Type B pancreatic cell (in vitro differentiated cells): ENCODE results near the gene FAM149A. TPM values are rescaled to one million over a fixed set of nuclear protein-coding genes. Genes with fewer than 3 reads are reported as not detected.
A peak's percentile ranks its signal among the peaks of the same experiment; 100 is the strongest.

Experiments
- DNase-seq: peaks from one replicate; pipeline ENCODE4 v3.0.0; 2021; ENCODE audit warnings: mixed read lengths; ENCODE audit not compliant: unreplicated experiment; ENCODE audit errors: extremely low spot score
- H3K27ac Mint-ChIP-seq: 2 replicates; pipeline ENCODE4 v1.8.0; 2021; ENCODE audit warnings: mild to moderate bottlenecking, mixed read lengths
- H3K27me3 Mint-ChIP-seq: 2 replicates; pipeline ENCODE4 v1.8.0; 2021; ENCODE audit warnings: mixed read lengths
- H3K36me3 Mint-ChIP-seq: 2 replicates; pipeline ENCODE4 v1.8.0; 2021; ENCODE audit warnings: mixed read lengths
- H3K4me1 Mint-ChIP-seq: one replicate; pipeline ENCODE4 v1.8.0; 2021; ENCODE audit warnings: mixed read lengths; ENCODE audit not compliant: unreplicated experiment
- H3K4me3 Mint-ChIP-seq: 2 replicates; pipeline ENCODE4 v1.8.0; 2021; ENCODE audit warnings: mild to moderate bottlenecking, mixed read lengths
- H3K9me3 Mint-ChIP-seq: 2 replicates; pipeline ENCODE4 v1.8.0; 2021; ENCODE audit warnings: mixed read lengths
- total RNA-seq: library from RNA; stranded (reverse); gene quantifications from 2 replicates; pipeline ENCODE4 v1.2.1, GENCODE V29; 2021; ENCODE audit warnings: low replicate concordance
- TF ChIP-seq, protein P1 (sequence below): fragments of 200-600 bp; sonication (generic); conservative IDR thresholded peaks from 2 replicates; pipeline ENCODE4 v1.5.0; 2021; ENCODE audit warnings: antibody characterized with exemption, mild to moderate bottlenecking

Gene FAM149A
- total RNA-seq, 1 donor from 2014 or later, result 9.3 TPM

DNA sequence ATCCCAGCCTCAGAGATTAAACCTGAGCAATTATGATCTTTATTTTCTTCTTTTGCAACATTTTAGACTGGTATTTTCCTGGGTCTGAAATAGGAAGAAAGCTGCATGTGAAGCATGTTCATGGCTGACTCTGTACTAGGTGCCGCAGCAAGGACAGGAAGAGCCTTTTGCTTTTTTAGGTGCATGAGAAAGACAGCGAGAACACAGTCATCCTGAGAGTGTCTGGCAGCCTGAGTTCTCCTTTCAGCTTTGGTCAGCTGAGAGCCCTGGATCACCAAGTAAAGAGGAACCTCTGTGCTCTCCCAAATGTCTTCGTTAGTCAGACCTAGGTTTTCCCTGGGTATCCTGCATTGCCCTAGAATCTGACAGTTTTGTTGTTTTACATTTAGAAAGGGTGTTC is 29.8 kb downstream of the FAM149A start:
- no peak overlapping the region for H3K4me3 Mint-ChIP-seq
- H3K27ac Mint-ChIP-seq, result no peak overlapping the region
- TF ChIP-seq, protein P1, sequence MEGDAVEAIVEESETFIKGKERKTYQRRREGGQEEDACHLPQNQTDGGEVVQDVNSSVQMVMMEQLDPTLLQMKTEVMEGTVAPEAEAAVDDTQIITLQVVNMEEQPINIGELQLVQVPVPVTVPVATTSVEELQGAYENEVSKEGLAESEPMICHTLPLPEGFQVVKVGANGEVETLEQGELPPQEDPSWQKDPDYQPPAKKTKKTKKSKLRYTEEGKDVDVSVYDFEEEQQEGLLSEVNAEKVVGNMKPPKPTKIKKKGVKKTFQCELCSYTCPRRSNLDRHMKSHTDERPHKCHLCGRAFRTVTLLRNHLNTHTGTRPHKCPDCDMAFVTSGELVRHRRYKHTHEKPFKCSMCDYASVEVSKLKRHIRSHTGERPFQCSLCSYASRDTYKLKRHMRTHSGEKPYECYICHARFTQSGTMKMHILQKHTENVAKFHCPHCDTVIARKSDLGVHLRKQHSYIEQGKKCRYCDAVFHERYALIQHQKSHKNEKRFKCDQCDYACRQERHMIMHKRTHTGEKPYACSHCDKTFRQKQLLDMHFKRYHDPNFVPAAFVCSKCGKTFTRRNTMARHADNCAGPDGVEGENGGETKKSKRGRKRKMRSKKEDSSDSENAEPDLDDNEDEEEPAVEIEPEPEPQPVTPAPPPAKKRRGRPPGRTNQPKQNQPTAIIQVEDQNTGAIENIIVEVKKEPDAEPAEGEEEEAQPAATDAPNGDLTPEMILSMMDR, result no peak
- no peaks in the 10 kb centered on the region for H3K36me3 Mint-ChIP-seq
- peaks cover 18% of the 10 kb centered on the region for H3K4me1 Mint-ChIP-seq
- peaks cover 3% of the 10 kb centered on the region for H3K27me3 Mint-ChIP-seq
- no peaks in the 10 kb centered on the region for H3K9me3 Mint-ChIP-seq
- no peak for DNase-seq

DNA sequence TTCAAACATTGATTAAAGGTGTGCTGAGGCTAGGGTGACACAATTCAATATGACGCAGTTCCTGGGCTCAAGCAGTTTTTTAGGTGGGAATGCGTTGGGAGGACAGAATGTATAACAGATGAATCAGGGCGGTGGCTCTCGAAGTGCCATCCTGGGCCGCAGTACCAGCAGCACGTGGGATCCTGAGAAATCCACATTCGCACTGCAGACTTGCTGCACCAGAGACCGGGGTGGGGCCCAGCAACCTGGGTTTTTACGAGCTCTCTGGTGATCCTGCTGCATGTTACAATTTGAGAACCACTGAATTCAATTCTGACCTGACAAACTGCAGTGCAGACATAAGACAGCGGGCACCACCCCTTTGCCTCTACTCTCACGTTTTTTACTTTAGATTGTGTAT is 30.4 kb downstream of the FAM149A start:
- no peak overlapping the region for H3K4me3 Mint-ChIP-seq
- no peaks in the 10 kb centered on the region for H3K36me3 Mint-ChIP-seq
- H3K27me3 Mint-ChIP-seq, result peaks cover 3% of the 10 kb centered on the region
- no peak overlapping the region for H3K27ac Mint-ChIP-seq
- TF ChIP-seq, protein P1, result no peak
- no peaks in the 10 kb centered on the region for H3K9me3 Mint-ChIP-seq
- no peak for DNase-seq
- peaks cover 18% of the 10 kb centered on the region for H3K4me1 Mint-ChIP-seq

DNA sequence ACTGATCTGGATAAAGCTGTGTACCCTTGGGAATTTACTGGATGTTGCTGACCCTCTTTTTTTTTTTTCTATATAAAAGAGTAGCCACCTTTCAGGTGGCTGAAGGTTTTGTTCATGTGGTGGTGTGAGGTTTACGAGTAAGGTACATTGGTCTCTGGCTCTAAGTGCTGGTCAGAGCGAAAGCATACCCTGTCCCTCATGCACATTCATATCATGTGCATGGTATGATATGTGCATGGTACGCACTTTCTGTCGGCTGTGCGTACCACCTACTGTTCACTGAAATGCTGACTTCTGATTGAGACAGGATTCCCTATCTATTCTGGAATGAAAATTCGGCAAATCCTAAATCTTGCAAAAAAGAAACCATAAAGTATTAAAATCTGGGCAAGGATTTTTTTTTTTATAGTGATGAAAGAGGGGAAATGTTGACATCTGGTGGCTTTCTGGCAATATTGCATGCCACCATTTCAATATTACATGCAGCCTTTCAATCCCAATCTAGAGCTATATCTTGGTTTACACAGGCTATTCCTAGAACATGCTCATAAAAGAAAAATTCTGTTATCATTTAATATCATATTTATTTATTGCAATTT is 32.8 kb downstream of the FAM149A start:
- TF ChIP-seq, protein P1, result peak; percentile 83

DNA sequence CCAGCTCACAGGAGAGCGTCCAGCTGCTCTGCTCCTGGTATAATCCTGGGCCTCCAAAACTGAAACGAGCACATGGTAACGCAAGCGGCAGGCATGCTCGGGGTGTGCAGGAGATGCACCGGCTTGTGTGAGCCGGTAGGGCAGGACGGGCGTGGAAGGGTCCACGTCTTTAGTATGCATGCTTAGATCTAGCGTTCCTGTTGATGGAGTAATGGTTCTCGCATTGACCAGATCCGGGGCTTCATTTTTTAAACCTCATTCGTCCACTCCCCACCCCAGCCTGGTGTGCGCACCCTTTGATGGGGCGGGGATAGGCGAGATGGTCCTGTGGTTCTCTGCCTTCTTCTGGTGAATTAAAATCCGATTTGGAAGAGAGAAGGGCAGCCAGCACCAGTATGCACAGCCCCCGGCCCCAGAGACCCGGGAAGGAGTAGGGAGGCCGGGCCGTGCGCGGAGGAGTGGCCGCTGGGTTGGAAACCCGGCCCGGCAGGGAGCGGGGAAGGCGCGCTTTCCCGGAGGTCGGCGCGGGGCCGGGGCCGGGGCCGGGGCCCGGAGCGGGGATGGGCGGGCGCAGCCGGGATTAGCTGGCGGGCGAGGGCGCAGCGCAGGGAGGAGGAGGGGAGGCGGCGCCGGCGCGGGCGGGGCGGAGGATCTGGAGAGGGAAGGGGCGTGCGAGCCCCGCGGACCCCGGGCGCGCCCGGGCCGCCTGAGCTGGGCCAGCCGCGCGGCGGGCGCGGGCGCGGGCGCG is 39.9 kb downstream of the FAM149A start:
- TF ChIP-seq, protein P1, result peak; percentile 70
- DNase-seq, result peak; percentile 82
- Mint-ChIP-seq H3K36me3 (no peaks in the 10 kb centered on the region), H3K27ac (peak overlapping the region; percentile 93), H3K4me1 (peaks cover 10% of the 10 kb centered on the region), H3K9me3 (no peaks in the 10 kb centered on the region), H3K27me3 (peaks cover 23% of the 10 kb centered on the region), H3K4me3 (peak overlapping the region; percentile 93)

More for the DNA sequence above, 32.8 kb downstream of the FAM149A start:
- no peak overlapping the region for H3K27ac Mint-ChIP-seq
- H3K9me3 Mint-ChIP-seq, result no peaks in the 10 kb centered on the region
- no peak overlapping the region for H3K4me3 Mint-ChIP-seq
- H3K4me1 Mint-ChIP-seq, result peaks cover 11% of the 10 kb centered on the region
- no peak for DNase-seq
- no peaks in the 10 kb centered on the region for H3K36me3 Mint-ChIP-seq
- H3K27me3 Mint-ChIP-seq, result peaks cover 3% of the 10 kb centered on the region

DNA sequence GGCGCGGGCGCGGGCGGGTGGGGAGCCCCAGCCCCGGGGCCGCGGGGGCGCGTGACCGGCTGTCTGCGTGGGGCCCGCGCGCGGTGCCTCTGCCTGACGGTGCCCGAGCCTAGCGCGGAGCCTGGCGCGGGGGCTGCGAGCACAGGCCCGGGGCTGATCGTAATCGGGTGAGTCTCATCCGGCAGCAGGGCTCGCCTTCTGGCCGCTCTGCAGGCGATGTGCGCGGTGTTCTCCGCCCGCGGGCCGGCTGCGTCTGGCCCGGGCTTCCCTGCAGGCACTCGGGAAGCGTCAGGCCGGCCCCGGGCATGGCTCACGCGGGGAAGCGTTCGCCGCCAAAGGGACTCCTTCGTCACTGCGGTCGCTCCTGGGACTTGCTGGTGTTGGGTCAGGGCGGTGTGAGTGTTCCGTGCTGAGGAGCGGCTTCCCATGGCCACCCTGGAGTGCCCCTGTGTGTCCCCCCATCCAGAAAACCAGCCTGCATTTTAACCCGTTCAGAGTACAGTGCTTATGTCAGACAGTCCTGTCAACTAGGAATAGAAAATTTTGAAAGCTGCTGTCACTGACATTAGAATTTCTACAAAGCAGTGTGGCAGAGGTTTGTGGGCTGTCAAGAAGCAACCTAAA is 40.6 kb downstream of the FAM149A start:
- DNase-seq, result peak; percentile 75
- Mint-ChIP-seq H3K36me3 (no peaks in the 10 kb centered on the region), H3K4me1 (peaks cover 10% of the 10 kb centered on the region), H3K27ac (peak overlapping the region; percentile 82), H3K9me3 (no peaks in the 10 kb centered on the region), H3K27me3 (peaks cover 23% of the 10 kb centered on the region), H3K4me3 (peak overlapping the region; percentile 92)
- TF ChIP-seq, protein P1, result no peak
